K562 (cell line): Measurements from ENCODE around the gene AJUBA. TPM values are rescaled to one million over a fixed set of nuclear protein-coding genes. Genes with fewer than 3 reads are reported as not detected.

Source experiments
- ATAC-seq: fragments of 200-7000 bp; cut with Tn5 transposase; 3 replicates; pipeline ENCODE4 v1.9.1; 2020; ENCODE audit warnings: moderate library complexity
- BruUV-seq: library from RNA; stranded (reverse); fragments of 400-500 nt; replicated peaks from 2 replicates; lab custom pipeline; 2021; lab: Mats Ljungman, UMichigan
- CTCF ChIA-PET: fragments of 300-600 bp; formaldehyde crosslinking; extraction: SDS; loops from one replicate; lab custom pipeline; 2021; ENCODE audit warnings: low intra/inter-chr PET ratio; lab: Yijun Ruan, JAX
- POLR2A ChIA-PET: fragments of 300-600, 350-650 bp; sonication (Branson Sonifier 250); formaldehyde crosslinking; extraction: SDS; loops from one replicate; lab custom pipeline; 2021; ENCODE audit warnings: antibody characterized with exemption, inconsistent platforms; lab: Yijun Ruan, JAX
- DNase-seq, 4 experiments: peaks; one replicate each; pipeline versions ENCODE4 v3.0.0 to v3.0.0-alpha.2; 2011 to 2018; ENCODE audit warnings: low spot score in 3 of 4, mixed read lengths in 3 of 4; ENCODE audit errors: extremely low read depth in 1 of 4
- FAIRE-seq: peaks from 2 replicates; lab custom pipeline; 2011; peaks lifted over from hg19 to GRCh38; lab: Jason Lieb, UNC
- H2AFZ ChIP-seq: 2 replicates; pipeline ENCODE4 v1.6.0; 2011; ENCODE audit warnings: low read depth, low read length, control low read depth, inconsistent platforms
- H3K27ac ChIP-seq: fragments of 200-600 bp; 3 replicates; pipeline ENCODE4 v1.8.0; 2011; ENCODE audit warnings: low read depth, mild to moderate bottlenecking, control low read depth, inconsistent platforms, low read length, moderate library complexity, mixed read lengths; ENCODE audit errors: extremely low read depth
- H3K27me3 ChIP-seq, 2 experiments: fragments of 300-600 bp in 1 of 2; 2 replicates in 1 of 2; 3 replicates in 1 of 2; pipeline versions ENCODE4 v1.6.0 to v1.8.0; 2011; ENCODE audit warnings: inconsistent platforms in 2 of 2, low read length in 2 of 2, mild to moderate bottlenecking in 1 of 2, mixed read lengths in 1 of 2, moderate library complexity in 1 of 2; ENCODE audit not compliant: control insufficient read depth in 2 of 2, insufficient read depth in 2 of 2
- H3K36me3 ChIP-seq: fragments of 300-600 bp; 3 replicates; pipeline ENCODE4 v1.8.0; 2011; ENCODE audit warnings: mild to moderate bottlenecking, low read length, inconsistent platforms; ENCODE audit not compliant: control insufficient read depth, insufficient read depth
- H3K4me1 ChIP-seq, 2 experiments: fragments of 200-600 bp in 1 of 2; replicated peaks in 1 of 2; 2 replicates in 1 of 2; 3 replicates in 1 of 2; pipeline versions ENCODE4 v1.5.1 to v1.8.0; 2011; ENCODE audit warnings: inconsistent platforms in 2 of 2, low read length in 2 of 2, mild to moderate bottlenecking in 1 of 2, mixed read lengths in 1 of 2, moderate library complexity in 1 of 2; ENCODE audit not compliant: control insufficient read depth in 2 of 2, insufficient read depth in 2 of 2
- H3K4me2 ChIP-seq: 2 replicates; pipeline ENCODE4 v1.6.1; 2011; ENCODE audit warnings: low read length, control low read depth, inconsistent platforms, mixed read lengths; ENCODE audit not compliant: insufficient read depth
- H3K4me3 ChIP-seq: fragments of 200-600 bp; sonication (generic), shearing (Covaris generic); 2 replicates; pipeline ENCODE4 v1.5.1; 2016; ENCODE audit warnings: control low read depth, inconsistent platforms
- H3K79me2 ChIP-seq: fragments of 200-600 bp; 3 replicates; pipeline ENCODE4 v1.8.0; 2011; ENCODE audit warnings: low read length, inconsistent platforms; ENCODE audit not compliant: control insufficient read depth, insufficient read depth
- H3K9ac ChIP-seq, 2 experiments: 2 replicates each; pipeline versions ENCODE4 v1.6.0 to v1.6.1; 2011; ENCODE audit warnings: low read depth in 2 of 2, low read length in 2 of 2, control low read depth in 1 of 2, inconsistent platforms in 1 of 2, mild to moderate bottlenecking in 1 of 2, mixed read lengths in 1 of 2; ENCODE audit not compliant: insufficient read depth in 1 of 2
- H3K9me1 ChIP-seq: one replicate; pipeline ENCODE4 v1.6.0; 2011; ENCODE audit warnings: inconsistent platforms, mild to moderate bottlenecking, low read length, moderate library complexity; ENCODE audit not compliant: control insufficient read depth, insufficient read depth
- H3K9me3 ChIP-seq: replicated peaks from 2 replicates; pipeline ENCODE4 v1.5.1; 2011; ENCODE audit warnings: low read depth, low read length, inconsistent platforms; ENCODE audit not compliant: control insufficient read depth, insufficient read depth
- H4K20me1 ChIP-seq: replicated peaks from 2 replicates; pipeline ENCODE4 v1.6.1; 2011; ENCODE audit warnings: low read length, inconsistent platforms, mixed read lengths; ENCODE audit not compliant: control insufficient read depth, insufficient read depth
- NR2C1 ChIP-seq, 2 experiments: fragments of 450-650 bp; IDR thresholded peaks; 2 replicates each; pipeline ENCODE4 v1.6.1; 2017; ENCODE audit warnings: mild to moderate bottlenecking in 2 of 2, antibody characterized with exemption in 1 of 2, inconsistent platforms in 1 of 2, missing compliant biosample characterization in 1 of 2, missing genetic modification characterization in 1 of 2
- ZNF324 ChIP-seq: fragments of 250-450 bp; sonication (Bioruptor Pico); IDR thresholded peaks from 2 replicates; pipeline ENCODE4 v1.4.0; 2020; ENCODE audit warnings: mild to moderate bottlenecking
- ZNF589 ChIP-seq: fragments of 200-800 bp; sonication (Bioruptor generic); IDR thresholded peaks from 2 replicates; pipeline ENCODE4 v1.6.1; 2016; ENCODE audit warnings: low read depth, missing genetic modification characterization, missing compliant biosample characterization
- whole genome bisulfite sequencing: fragments of 100-300 bp; shearing (Covaris generic); methylation state at CpG from one replicate; pipeline ENCODE4 v1.1.6; 2016; ENCODE audit warnings: low coverage, mixed read lengths; ENCODE audit not compliant: insufficient coverage; ENCODE audit errors: missing lambda C conversion rate; 5-methylcytosine and 5-hydroxymethylcytosine counted together
- in situ Hi-C: fragments of 300-500 bp; cut with MboI; formaldehyde crosslinking; loops from 4 replicates; pipeline ENCODE4 v1.15.0; 2018; ENCODE audit warnings: inconsistent platforms, mixed read lengths
- intact Hi-C: fragments of 100-400 bp; cut with micrococcal nuclease; formaldehyde crosslinking; loops from 2 replicates; pipeline ENCODE4 v1.14.2; 2022
- polyA plus RNA-seq, 8 experiments: library from polyadenylated mRNA; depleted of rRNA in 4 of 8; stranded (reverse) in 5 of 8; unstranded in 3 of 8; fragments of >200 nt; fragmentation: Nextera tagmentation in 2 of 8; fragmentation: Illumina TruSeq in 1 of 8; extraction: Ambion mirVana in 2 of 8; extraction: Trizol in 1 of 8; gene quantifications; 2 replicates each; pipeline versions ENCODE4 v1.2.1 to v1.2.3, GENCODE V29; 2011 to 2014; ENCODE audit warnings: inconsistent platforms in 1 of 8, missing spikeins in 1 of 8
- total RNA-seq, 7 experiments: library from RNA; depleted of rRNA in 6 of 7; stranded (reverse); fragments of >200 nt in 6 of 7; fragmentation: Illumina TruSeq in 2 of 7; extraction: Trizol in 2 of 7; gene quantifications; 2 replicates each; pipeline versions ENCODE4 v1.2.1 to v1.2.3, GENCODE V29; 2011 to 2021; ENCODE audit warnings: low replicate concordance in 1 of 7

The AJUBA gene
- total and polyA plus RNA-seq, 9 of the 15 experiments (the other 6 are each of a cell fraction or from before 2014, with no cell fraction given) = 0.73 to 4.7 (median 2.8) TPM

- TF ChIP-seq NR2C1 (IDR thresholded peaks at IDR 0.05) (0 out of 2 replicates have a peak, but pooled peaks have one; percentile 24), NR2C1 (tag; IDR thresholded peaks at IDR 0.05) (no peak), ZNF324 (CRISPR knock-in tag) (no peak)
- TF ChIP-seq, all 486 proteins: peak for 21
These were observed 53.9 kb downstream of the AJUBA start (continued) for GRCh38 chr14:22928237-22929103.

DNA sequence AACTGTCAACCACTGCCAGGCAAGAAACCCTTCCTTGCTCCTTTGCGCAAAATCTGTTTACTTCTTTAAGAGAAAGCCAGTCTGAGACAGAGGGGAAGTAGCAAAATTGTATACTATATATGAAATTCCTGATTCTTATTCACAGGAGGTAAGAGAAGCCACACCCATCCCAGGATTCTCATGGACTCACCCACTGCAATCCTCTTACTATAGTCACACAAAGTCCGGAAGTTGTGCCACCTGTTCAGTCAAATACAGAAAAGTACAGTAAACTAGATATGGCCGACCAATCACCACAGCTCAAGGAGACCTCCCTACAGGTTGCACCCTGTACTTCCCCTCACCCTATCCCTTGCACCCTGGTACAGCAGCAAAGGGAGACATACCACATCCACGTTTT is 56.0 kb downstream of the AJUBA start:
- WGBS = 90% methylated on average over 4 of the region's 4 CpGs
- Histone ChIP-seq H3K9me1 (no peaks in the 10 kb centered on the region), H3K4me3 (no peak overlapping the region), H3K9me3 (no peaks in the 10 kb centered on the region), H3K79me2 (peaks cover 40% of the 10 kb centered on the region), H3K27ac (no peak overlapping the region), H3K27me3 (no peaks in the 10 kb centered on the region), H2AFZ (no peak overlapping the region), H3K9ac (no peak overlapping the region), H3K4me2 (no peak overlapping the region), H3K4me1 (peaks cover 14 to 21% of the 10 kb centered on the region in 2 experiments; a peak in 4 of 5 replicates), H3K36me3 (peaks cover 67% of the 10 kb centered on the region), H4K20me1 (no peaks in the 10 kb centered on the region)
- intact Hi-C loops = no loop called here
- FAIRE-seq (no peak), DNase-seq (no peak), ATAC-seq (no peak)
- CTCF ChIA-PET = no interaction called here
- no peak for TF ChIP-seq ZNF589 (CRISPR knock-in tag)
- POLR2A ChIA-PET = interaction anchor here (6.2 kb wide), 1 partner anchor 7 kb away, joined by 62 read pairs; the partner anchor contains the start of gene RBM23
- BruUV-seq = no TSS peak
- in situ Hi-C loops = no loop called here
